Medulla oblongata (tissue), 1 donor: ENCODE data around the gene CTNND2.

ENCODE experiments used
- DNase-seq: peaks from one replicate; pipeline ENCODE4 v3.0.0-alpha.2; 2015; ENCODE audit errors: extremely low spot score

The CTNND2 gene

GRCh38 chr5:11387382-11387781, 516.9 kb downstream of the CTNND2 start:
- DNase-seq = peak; percentile 41

GRCh38 chr5:11386398-11386797, 517.8 kb downstream of the CTNND2 start:
- DNase-seq = no peak

- peak; percentile 93 for DNase-seq
Measured at GRCh38 chr5:11385901-11386293, 518.3 kb downstream of the CTNND2 start.

- peak; percentile 22 for DNase-seq
Measured at GRCh38 chr5:11385251-11385900, 518.9 kb downstream of the CTNND2 start.

GRCh38 chr5:11384441-11385250, 519.6 kb downstream of the CTNND2 start:
- DNase-seq = peak; percentile 43

- DNase-seq = peak; percentile 37
Measured at GRCh38 chr5:11383506-11384095, 520.6 kb downstream of the CTNND2 start.

- DNase-seq = no peak
Measured at GRCh38 chr5:11378461-11378860, 525.8 kb downstream of the CTNND2 start.

GRCh38 chr5:11377896-11378295, 526.4 kb downstream of the CTNND2 start:
- DNase-seq = no peak

- DNase-seq = no peak
Measured at GRCh38 chr5:11372191-11372590, 532.1 kb downstream of the CTNND2 start.

GRCh38 chr5:11371021-11371420, 533.2 kb downstream of the CTNND2 start:
- DNase-seq = no peak

GRCh38 chr5:11364531-11364930, 539.7 kb downstream of the CTNND2 start:
- DNase-seq = no peak

- DNase-seq = no peak
Measured at GRCh38 chr5:11363631-11364178, 540.5 kb downstream of the CTNND2 start.

- DNase-seq = no peak
Measured at GRCh38 chr5:11361768-11362167, 542.5 kb downstream of the CTNND2 start.

GRCh38 chr5:11357928-11358327, 546.3 kb downstream of the CTNND2 start:
- DNase-seq = no peak

- peak; percentile 40 for DNase-seq
Measured at GRCh38 chr5:11355491-11355890, 548.8 kb downstream of the CTNND2 start.

- DNase-seq = no peak
Measured at GRCh38 chr5:11346336-11346735, 557.9 kb downstream of the CTNND2 start.

GRCh38 chr5:11335881-11336760, 568.1 kb downstream of the CTNND2 start:
- DNase-seq = no peak

GRCh38 chr5:11334404-11334803, 569.8 kb downstream of the CTNND2 start:
- no peak for DNase-seq

- DNase-seq = peak; percentile 65
Measured at GRCh38 chr5:11329679-11330078, 574.6 kb downstream of the CTNND2 start.

- DNase-seq = peak; percentile 67
Measured at GRCh38 chr5:11324521-11325289, 579.5 kb downstream of the CTNND2 start.

- no peak for DNase-seq
Measured at GRCh38 chr5:11323761-11324160, 580.5 kb downstream of the CTNND2 start.
